Fibroblast of lung (primary cell): Measurements from ENCODE around the gene CEP97.

Experiments used
- EZH2 ChIP-seq: IDR thresholded peaks from 2 replicates; pipeline ENCODE4 v1.5.1; 2012; ENCODE audit warnings: low read length, control low read depth, mild to moderate bottlenecking; ENCODE audit errors: missing control alignments
- TF ChIP-seq, protein P1 (sequence below), 2 donors: IDR thresholded peaks in 1 of 2; conservative IDR thresholded peaks in 1 of 2; 1 replicate in 1 of 2; 2 replicates in 1 of 2; pipeline ENCODE4 v1.5.1; 2011 to 2012; ENCODE audit warnings: low read length in 2 of 2, control low read depth in 1 of 2, inconsistent platforms in 1 of 2, low read depth in 1 of 2, mild to moderate bottlenecking in 1 of 2

DNA sequence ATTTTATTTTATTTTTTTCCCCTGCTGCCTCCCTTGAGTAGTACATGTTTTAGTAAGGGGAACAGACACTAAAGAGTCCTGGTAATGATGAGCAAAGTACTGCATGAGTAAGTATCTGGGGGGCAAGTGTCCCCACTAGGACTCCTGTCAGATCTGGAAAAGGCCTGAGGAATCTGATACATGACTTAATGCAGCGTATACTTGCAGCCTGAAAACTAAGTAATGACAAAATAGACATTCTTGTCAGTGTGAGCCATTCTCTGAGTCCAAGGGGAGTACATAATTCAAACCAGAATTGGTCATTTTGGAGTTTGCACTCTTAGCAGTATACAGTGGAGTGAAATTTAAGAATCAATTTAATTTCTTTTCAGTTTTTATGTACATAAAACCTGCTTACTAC lies 82.1 kb downstream of the CEP97 start:
- TF ChIP-seq, protein P1, sequence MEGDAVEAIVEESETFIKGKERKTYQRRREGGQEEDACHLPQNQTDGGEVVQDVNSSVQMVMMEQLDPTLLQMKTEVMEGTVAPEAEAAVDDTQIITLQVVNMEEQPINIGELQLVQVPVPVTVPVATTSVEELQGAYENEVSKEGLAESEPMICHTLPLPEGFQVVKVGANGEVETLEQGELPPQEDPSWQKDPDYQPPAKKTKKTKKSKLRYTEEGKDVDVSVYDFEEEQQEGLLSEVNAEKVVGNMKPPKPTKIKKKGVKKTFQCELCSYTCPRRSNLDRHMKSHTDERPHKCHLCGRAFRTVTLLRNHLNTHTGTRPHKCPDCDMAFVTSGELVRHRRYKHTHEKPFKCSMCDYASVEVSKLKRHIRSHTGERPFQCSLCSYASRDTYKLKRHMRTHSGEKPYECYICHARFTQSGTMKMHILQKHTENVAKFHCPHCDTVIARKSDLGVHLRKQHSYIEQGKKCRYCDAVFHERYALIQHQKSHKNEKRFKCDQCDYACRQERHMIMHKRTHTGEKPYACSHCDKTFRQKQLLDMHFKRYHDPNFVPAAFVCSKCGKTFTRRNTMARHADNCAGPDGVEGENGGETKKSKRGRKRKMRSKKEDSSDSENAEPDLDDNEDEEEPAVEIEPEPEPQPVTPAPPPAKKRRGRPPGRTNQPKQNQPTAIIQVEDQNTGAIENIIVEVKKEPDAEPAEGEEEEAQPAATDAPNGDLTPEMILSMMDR (conservative IDR thresholded peaks at IDR 0.05 in 1 of 2, IDR thresholded peaks at IDR 0.05 in 1 of 2; ENCODE audit: low read depth in 1 of 2, low read length in 2 of 2) = no peak
- no peak for TF ChIP-seq EZH2
